ENCODE results near the gene CKMT2.

- TF ChIP-seq CTCF (conservative IDR thresholded peaks at IDR 0.05; ENCODE audit: low read depth, low read length) (no peak), EZH2phosphoT487 (IDR thresholded peaks at IDR 0.05; ENCODE audit: borderline replicate concordance, low read length) (no peak)
These were observed 48.4 kb upstream of the CKMT2 start for GRCh38 chr5:81184749-81185110.
